ENCODE measurements around the gene HNMT. TPM values are rescaled to one million over a fixed set of nuclear protein-coding genes. Genes with fewer than 3 reads are reported as not detected.

The HNMT gene
- polyA plus RNA-seq, 1 of the 3 experiments (the other 2 are of a cell fraction) = 1.8 TPM

DNA sequence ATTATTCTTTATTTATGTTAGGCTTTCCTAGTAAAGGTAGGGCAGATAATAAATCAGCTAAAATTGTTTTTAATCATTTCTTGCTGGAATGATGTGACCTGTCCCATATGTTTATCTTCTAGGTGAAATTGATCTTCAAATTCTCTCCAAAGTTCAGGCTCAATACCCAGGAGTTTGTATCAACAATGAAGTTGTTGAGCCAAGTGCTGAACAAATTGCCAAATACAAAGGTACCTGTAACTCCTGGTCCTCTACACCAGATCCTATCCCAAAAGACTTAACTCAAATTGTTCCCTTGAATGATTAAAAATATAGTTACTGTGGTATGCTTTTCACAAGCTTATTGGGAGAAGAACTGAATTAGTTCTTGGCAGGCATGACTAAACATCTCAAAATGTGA is 36.5 kb downstream of the HNMT start (continued):
- TF ChIP-seq, protein P1, sequence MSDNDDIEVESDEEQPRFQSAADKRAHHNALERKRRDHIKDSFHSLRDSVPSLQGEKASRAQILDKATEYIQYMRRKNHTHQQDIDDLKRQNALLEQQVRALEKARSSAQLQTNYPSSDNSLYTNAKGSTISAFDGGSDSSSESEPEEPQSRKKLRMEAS (IDR thresholded peaks at IDR 0.05; ENCODE audit: low read depth) = no peak
- TF ChIP-seq, protein P2, sequence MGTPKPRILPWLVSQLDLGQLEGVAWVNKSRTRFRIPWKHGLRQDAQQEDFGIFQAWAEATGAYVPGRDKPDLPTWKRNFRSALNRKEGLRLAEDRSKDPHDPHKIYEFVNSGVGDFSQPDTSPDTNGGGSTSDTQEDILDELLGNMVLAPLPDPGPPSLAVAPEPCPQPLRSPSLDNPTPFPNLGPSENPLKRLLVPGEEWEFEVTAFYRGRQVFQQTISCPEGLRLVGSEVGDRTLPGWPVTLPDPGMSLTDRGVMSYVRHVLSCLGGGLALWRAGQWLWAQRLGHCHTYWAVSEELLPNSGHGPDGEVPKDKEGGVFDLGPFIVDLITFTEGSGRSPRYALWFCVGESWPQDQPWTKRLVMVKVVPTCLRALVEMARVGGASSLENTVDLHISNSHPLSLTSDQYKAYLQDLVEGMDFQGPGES (IDR thresholded peaks at IDR 0.05; ENCODE audit: low read depth, low read length) = no peak
- TF ChIP-seq, protein P3, sequence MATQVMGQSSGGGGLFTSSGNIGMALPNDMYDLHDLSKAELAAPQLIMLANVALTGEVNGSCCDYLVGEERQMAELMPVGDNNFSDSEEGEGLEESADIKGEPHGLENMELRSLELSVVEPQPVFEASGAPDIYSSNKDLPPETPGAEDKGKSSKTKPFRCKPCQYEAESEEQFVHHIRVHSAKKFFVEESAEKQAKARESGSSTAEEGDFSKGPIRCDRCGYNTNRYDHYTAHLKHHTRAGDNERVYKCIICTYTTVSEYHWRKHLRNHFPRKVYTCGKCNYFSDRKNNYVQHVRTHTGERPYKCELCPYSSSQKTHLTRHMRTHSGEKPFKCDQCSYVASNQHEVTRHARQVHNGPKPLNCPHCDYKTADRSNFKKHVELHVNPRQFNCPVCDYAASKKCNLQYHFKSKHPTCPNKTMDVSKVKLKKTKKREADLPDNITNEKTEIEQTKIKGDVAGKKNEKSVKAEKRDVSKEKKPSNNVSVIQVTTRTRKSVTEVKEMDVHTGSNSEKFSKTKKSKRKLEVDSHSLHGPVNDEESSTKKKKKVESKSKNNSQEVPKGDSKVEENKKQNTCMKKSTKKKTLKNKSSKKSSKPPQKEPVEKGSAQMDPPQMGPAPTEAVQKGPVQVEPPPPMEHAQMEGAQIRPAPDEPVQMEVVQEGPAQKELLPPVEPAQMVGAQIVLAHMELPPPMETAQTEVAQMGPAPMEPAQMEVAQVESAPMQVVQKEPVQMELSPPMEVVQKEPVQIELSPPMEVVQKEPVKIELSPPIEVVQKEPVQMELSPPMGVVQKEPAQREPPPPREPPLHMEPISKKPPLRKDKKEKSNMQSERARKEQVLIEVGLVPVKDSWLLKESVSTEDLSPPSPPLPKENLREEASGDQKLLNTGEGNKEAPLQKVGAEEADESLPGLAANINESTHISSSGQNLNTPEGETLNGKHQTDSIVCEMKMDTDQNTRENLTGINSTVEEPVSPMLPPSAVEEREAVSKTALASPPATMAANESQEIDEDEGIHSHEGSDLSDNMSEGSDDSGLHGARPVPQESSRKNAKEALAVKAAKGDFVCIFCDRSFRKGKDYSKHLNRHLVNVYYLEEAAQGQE (IDR thresholded peaks at IDR 0.05; ENCODE audit: low read depth, low read length) = no peak
- no peak for TF ChIP-seq SMC3 (IDR thresholded peaks at IDR 0.05; ENCODE audit: low read depth, low read length)
- TF ChIP-seq, protein P4, sequence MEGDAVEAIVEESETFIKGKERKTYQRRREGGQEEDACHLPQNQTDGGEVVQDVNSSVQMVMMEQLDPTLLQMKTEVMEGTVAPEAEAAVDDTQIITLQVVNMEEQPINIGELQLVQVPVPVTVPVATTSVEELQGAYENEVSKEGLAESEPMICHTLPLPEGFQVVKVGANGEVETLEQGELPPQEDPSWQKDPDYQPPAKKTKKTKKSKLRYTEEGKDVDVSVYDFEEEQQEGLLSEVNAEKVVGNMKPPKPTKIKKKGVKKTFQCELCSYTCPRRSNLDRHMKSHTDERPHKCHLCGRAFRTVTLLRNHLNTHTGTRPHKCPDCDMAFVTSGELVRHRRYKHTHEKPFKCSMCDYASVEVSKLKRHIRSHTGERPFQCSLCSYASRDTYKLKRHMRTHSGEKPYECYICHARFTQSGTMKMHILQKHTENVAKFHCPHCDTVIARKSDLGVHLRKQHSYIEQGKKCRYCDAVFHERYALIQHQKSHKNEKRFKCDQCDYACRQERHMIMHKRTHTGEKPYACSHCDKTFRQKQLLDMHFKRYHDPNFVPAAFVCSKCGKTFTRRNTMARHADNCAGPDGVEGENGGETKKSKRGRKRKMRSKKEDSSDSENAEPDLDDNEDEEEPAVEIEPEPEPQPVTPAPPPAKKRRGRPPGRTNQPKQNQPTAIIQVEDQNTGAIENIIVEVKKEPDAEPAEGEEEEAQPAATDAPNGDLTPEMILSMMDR (IDR thresholded peaks at IDR 0.05) = no peak

DNA sequence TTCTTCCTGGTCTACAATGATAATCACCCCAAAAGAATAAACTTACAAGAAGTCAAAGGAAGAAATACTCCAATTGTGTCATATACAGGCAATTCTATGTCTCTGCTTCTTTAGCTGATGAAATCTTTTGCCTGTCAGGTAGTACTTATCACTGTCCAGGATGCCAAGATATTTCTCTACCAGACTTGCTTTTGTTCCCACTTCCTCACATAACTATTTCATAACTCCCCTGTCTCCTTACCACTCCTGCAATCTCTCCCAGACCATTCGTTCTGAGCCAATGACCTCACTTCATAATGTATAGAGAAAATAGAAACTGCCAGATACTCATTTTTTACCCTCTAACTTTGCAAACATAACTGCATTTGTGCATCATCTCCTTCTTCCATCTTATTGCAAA is 39.1 kb downstream of the HNMT start:
- H3K36me3 ChIP-seq (replicated peaks in 1 of 2; ENCODE audit: control insufficient read depth in 1 of 2, insufficient read depth in 2 of 2, low read length in 1 of 2) = no peaks in the 10 kb centered on the region
- H3F3A ChIP-seq (replicated peaks; ENCODE audit: insufficient read depth) = no peaks in the 10 kb centered on the region
- no peak overlapping the region for H3K27ac ChIP-seq (ENCODE audit: low read depth in 2 of 2, low read length in 1 of 2)
- CTCF ChIA-PET = no interaction called here
- no peaks in the 10 kb centered on the region for H3K9me2 ChIP-seq
- no peak for TF ChIP-seq RXRA (IDR thresholded peaks at IDR 0.05; ENCODE audit: borderline replicate concordance, low read depth)
- no peak for TF ChIP-seq GATA2 (CRISPR knock-in tag; IDR thresholded peaks at IDR 0.05)
- TF ChIP-seq ELF1 (IDR thresholded peaks at IDR 0.05) = no peak
- no peak overlapping the region for H2AFZ ChIP-seq (ENCODE audit: low read depth)
- H3K4me1 ChIP-seq (ENCODE audit: control insufficient read depth in 1 of 2, insufficient read depth in 2 of 2, low read depth in 1 of 2, low read length in 1 of 2) = peaks cover 0 to 2% of the 10 kb centered on the region in 2 experiments; a peak in 1 of 4 replicates
- no peak overlapping the region for H3K4me2 ChIP-seq
- no peak overlapping the region for H3K9ac ChIP-seq
- no peak for DNase-seq
- no peaks in the 10 kb centered on the region for H3K9me3 ChIP-seq
- WGBS (ENCODE audit: low lambda C conversion rate) = 32% methylated on average over 1 of the region's 1 CpG
- H3K79me2 ChIP-seq (ENCODE audit: insufficient read depth) = no peaks in the 10 kb centered on the region
- H3K27me3 ChIP-seq (ENCODE audit: insufficient read depth) = no peaks in the 10 kb centered on the region
- H4K20me1 ChIP-seq (ENCODE audit: insufficient read depth) = no peaks in the 10 kb centered on the region
- no peak overlapping the region for H3K4me3 ChIP-seq (ENCODE audit: low read depth in 2 of 2, low read length in 1 of 2)
- POLR2A ChIA-PET = no interaction called here

DNA sequence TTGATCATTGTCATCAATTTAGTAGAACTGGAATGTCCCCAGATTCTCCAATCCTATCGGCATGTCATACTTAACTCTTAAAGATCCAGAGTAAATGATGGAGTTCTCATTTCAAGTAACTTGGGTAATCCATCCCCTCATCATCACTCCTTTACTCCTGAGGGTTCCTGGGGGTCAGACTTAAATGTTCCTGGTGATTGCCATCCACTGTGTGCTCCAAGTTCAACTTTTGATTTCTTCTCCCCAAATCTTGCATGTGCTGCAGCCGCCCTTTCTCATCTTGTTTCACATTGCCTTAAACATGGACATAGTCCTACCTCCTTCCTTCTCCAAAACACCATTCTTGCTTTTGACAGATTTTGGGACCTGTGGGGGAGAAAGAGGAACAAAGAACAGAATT is 43.2 kb downstream of the HNMT start:
- Histone ChIP-seq H3F3A (replicated peaks; ENCODE audit: insufficient read depth) (no peaks in the 10 kb centered on the region), H4K20me1 (ENCODE audit: insufficient read depth) (no peaks in the 10 kb centered on the region), H3K36me3 (replicated peaks in 1 of 2; ENCODE audit: control insufficient read depth in 1 of 2, insufficient read depth in 2 of 2, low read length in 1 of 2) (no peaks in the 10 kb centered on the region), H3K27ac (ENCODE audit: low read depth in 2 of 2, low read length in 1 of 2) (no peak overlapping the region), H3K4me3 (ENCODE audit: low read depth in 2 of 2, low read length in 1 of 2) (no peak overlapping the region), H3K27me3 (ENCODE audit: insufficient read depth) (no peaks in the 10 kb centered on the region), H3K4me1 (ENCODE audit: control insufficient read depth in 1 of 2, insufficient read depth in 2 of 2, low read depth in 1 of 2, low read length in 1 of 2) (no peaks in the 10 kb centered on the region; a peak in 1 of 4 replicates), H3K4me2 (no peak overlapping the region), H3K9ac (no peak overlapping the region), H2AFZ (ENCODE audit: low read depth) (no peak overlapping the region), H3K9me3 (no peaks in the 10 kb centered on the region), H3K79me2 (ENCODE audit: insufficient read depth) (no peaks in the 10 kb centered on the region), H3K9me2 (no peaks in the 10 kb centered on the region)
- CTCF ChIA-PET = no interaction called here
- WGBS (ENCODE audit: low lambda C conversion rate) = 98% methylated on average over 2 of the region's 2 CpGs
- DNase-seq = no peak
- POLR2A ChIA-PET = no interaction called here
- TF ChIP-seq GATA2 (CRISPR knock-in tag; IDR thresholded peaks at IDR 0.05) (no peak), POLR2AphosphoS5 (IDR thresholded peaks at IDR 0.05; ENCODE audit: low read depth, low read length) (no peak), RXRA (IDR thresholded peaks at IDR 0.05; ENCODE audit: borderline replicate concordance, low read depth) (no peak), NRF1 (IDR thresholded peaks at IDR 0.05; ENCODE audit: low read depth, low read length) (no peak)
- TF ChIP-seq, protein P1 (IDR thresholded peaks at IDR 0.05; ENCODE audit: low read depth) = no peak
- TF ChIP-seq, protein P4 (IDR thresholded peaks at IDR 0.05) = no peak
- TF ChIP-seq, protein P3 (IDR thresholded peaks at IDR 0.05; ENCODE audit: low read depth, low read length) = no peak

Measured in SK-N-SH (cell line).